Cardiac muscle cell (in vitro differentiated cells and primary cell): ENCODE results near the gene SLC2A2. TPM values are rescaled to one million over a fixed set of nuclear protein-coding genes. Genes with fewer than 3 reads are reported as not detected.

ENCODE experiments used
- DNase-seq, 2 donors: peaks; one replicate each; pipeline versions ENCODE4 v3.0.0 to v3.0.0-alpha.2; 2010 to 2017; ENCODE audit warnings: low read depth in 1 of 2, low spot score in 1 of 2
- H3K27ac ChIP-seq: fragments of 200-600 bp; sonication (generic); 2 replicates; pipeline ENCODE4 v1.5.1; 2016
- H3K27me3 ChIP-seq: fragments of 200-600 bp; sonication (generic); 2 replicates; pipeline ENCODE4 v1.6.0; 2016; ENCODE audit warnings: control low read depth
- H3K36me3 ChIP-seq: fragments of 200-600 bp; sonication (generic); 2 replicates; pipeline ENCODE4 v1.5.1; 2016; ENCODE audit warnings: control low read depth
- H3K4me1 ChIP-seq: fragments of 200-600 bp; sonication (generic); 2 replicates; pipeline ENCODE4 v1.8.1; 2017; ENCODE audit warnings: low read depth, mild to moderate bottlenecking, mixed run types
- H3K4me3 ChIP-seq: fragments of 200-600 bp; sonication (generic); 2 replicates; pipeline ENCODE4 v1.5.1; 2016; ENCODE audit warnings: mild to moderate bottlenecking
- H3K9me3 ChIP-seq: fragments of 200-600 bp; sonication (generic); 2 replicates; pipeline ENCODE4 v1.5.1; 2017; ENCODE audit warnings: low read depth, mild to moderate bottlenecking, control low read depth
- CTCF ChIP-seq: IDR thresholded peaks from 2 replicates; pipeline ENCODE4 v1.5.1; 2012; ENCODE audit warnings: low read depth, mild to moderate bottlenecking, low read length
- polyA plus RNA-seq: library from polyadenylated mRNA; unstranded; fragments of >200 nt; fragmentation: Nextera tagmentation; extraction: Ambion mirVana; gene quantifications from 2 replicates; pipeline ENCODE4 v1.2.1, GENCODE V29; 2016
- total RNA-seq: library from RNA; depleted of rRNA; stranded (reverse); fragments of >200 nt; gene quantifications from 2 replicates; pipeline ENCODE4 v1.2.3, GENCODE V29; 2016

Gene SLC2A2
- not detected in 2 replicates for total RNA-seq
- polyA plus RNA-seq, result not detected in 2 replicates

- Histone ChIP-seq H3K27ac (no peak within 1 kb of the TSS), H3K4me1 (peaks cover 5% of the 10 kb centered on the region), H3K4me3 (no peak within 1 kb of the TSS), H3K27me3 (no peaks in the 10 kb centered on the region), H3K36me3 (no peaks in the 10 kb centered on the region), H3K9me3 (no peaks in the 10 kb centered on the region)
- DNase-seq, result no peak
- no peak for TF ChIP-seq CTCF
Measured at GRCh38 chr3:171026597-171027293, at the start of gene SLC2A2. Gene SLC2A2, minus strand, starts transcription at chr3:171026720. Its CDS starts 50 bp downstream, at chr3:171026670.

GRCh38 chr3:171072432-171072831 is 45.9 kb upstream of the SLC2A2 start:
- Histone ChIP-seq H3K36me3 (peaks cover 2% of the 10 kb centered on the region), H3K4me1 (peaks cover 48% of the 10 kb centered on the region), H3K9me3 (no peaks in the 10 kb centered on the region), H3K27ac (no peak overlapping the region), H3K27me3 (no peaks in the 10 kb centered on the region), H3K4me3 (no peak overlapping the region)
- TF ChIP-seq CTCF, result no peak
- no peak for DNase-seq

GRCh38 chr3:171068658-171069057 is 42.1 kb upstream of the SLC2A2 start:
- H3K4me3 ChIP-seq, result no peak overlapping the region

GRCh38 chr3:171066206-171066605 is 39.7 kb upstream of the SLC2A2 start:
- Histone ChIP-seq H3K4me1 (peaks cover 20% of the 10 kb centered on the region), H3K4me3 (no peak overlapping the region), H3K27ac (no peak overlapping the region), H3K27me3 (no peaks in the 10 kb centered on the region), H3K36me3 (peaks cover 13% of the 10 kb centered on the region), H3K9me3 (no peaks in the 10 kb centered on the region)
- no peak for TF ChIP-seq CTCF
- DNase-seq, result peak in 1 of 2 donors; percentile 38

More at GRCh38 chr3:171068658-171069057, 42.1 kb upstream of the SLC2A2 start:
- peak in 1 of 2 donors; percentile 57 for DNase-seq
- H3K27me3 ChIP-seq, result no peaks in the 10 kb centered on the region
- H3K4me1 ChIP-seq, result peaks cover 20% of the 10 kb centered on the region
- H3K36me3 ChIP-seq, result peaks cover 8% of the 10 kb centered on the region
- H3K9me3 ChIP-seq, result no peaks in the 10 kb centered on the region
- TF ChIP-seq CTCF, result no peak
- peak overlapping the region; percentile 85 for H3K27ac ChIP-seq

GRCh38 chr3:171065732-171066131 is 39.2 kb upstream of the SLC2A2 start:
- Histone ChIP-seq H3K27ac (no peak overlapping the region), H3K9me3 (no peaks in the 10 kb centered on the region), H3K27me3 (no peaks in the 10 kb centered on the region), H3K36me3 (peaks cover 13% of the 10 kb centered on the region), H3K4me1 (peaks cover 20% of the 10 kb centered on the region), H3K4me3 (no peak overlapping the region)
- no peak for DNase-seq
- no peak for TF ChIP-seq CTCF
